HG03139 (cell line): ENCODE measurements around the gene HIVEP3.
"Not testable (repeated sequence)": the region's sequence is repeated elsewhere in the genome, so short reads cannot be mapped to it uniquely, and the experiment has no call there.

ENCODE experiments used
- ATAC-seq: cut with Tn5 transposase; IDR thresholded peaks from one replicate; pipeline ENCODE4 v1.9.1; 2021; ENCODE audit not compliant: unreplicated experiment

HIVEP3 gene

DNA sequence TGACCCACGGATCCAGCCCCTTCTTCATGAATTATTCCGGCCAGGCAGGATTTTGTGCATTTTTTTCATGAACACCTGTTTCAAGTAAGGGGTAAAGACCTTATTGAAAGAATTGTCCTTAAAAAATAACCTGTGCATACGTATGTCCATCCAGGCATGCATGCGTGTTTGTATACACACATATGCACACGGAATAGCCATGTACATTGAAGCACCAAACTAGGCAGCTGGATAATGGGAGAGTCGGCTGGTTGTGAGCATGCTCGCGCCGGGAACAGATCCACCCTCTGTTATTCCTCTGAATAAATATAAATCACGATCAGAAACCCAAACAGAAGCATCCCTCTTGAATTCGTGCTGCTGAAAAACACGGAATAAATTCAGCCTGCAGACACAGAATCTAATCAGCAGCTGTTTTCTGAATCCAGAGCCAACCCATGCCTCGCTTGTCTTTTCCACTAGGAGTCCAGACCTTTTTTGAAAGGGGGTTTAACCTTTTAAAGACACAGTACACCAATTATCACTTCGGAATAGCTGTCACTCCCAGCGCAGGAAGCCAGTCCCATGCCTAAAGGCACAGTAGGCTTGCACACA lies at the start of gene HIVEP3:
HIVEP3 (minus strand) TSS at position 473 of the 594 bp plus-strand sequence.
- no peak for ATAC-seq

- no peak for ATAC-seq
Observed at GRCh38 chr1:41964400-41964799, 45.7 kb upstream of the HIVEP3 start.

DNA sequence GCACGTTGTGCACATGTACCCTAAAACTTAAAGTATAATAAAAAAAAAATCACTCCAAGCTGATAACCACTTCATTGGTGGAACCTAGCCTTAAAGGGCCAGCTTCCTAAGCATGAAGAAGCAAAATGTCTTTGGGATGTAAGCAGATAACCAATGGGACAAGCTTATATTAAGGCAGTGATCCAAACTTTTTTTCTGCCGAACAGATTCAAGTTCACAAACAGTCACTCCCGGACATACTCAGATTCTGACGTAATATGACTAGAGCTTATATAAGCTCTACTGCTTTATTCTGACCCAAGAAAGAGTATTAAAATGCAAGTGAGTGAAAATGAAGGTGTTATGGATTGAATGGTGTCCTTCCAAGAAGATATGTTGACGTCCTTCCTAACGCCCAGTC lies 44.9 kb upstream of the HIVEP3 start:
- ATAC-seq: no peak

- ATAC-seq: no peak
Observed at GRCh38 chr1:41958015-41958673, 39.4 kb upstream of the HIVEP3 start.

DNA sequence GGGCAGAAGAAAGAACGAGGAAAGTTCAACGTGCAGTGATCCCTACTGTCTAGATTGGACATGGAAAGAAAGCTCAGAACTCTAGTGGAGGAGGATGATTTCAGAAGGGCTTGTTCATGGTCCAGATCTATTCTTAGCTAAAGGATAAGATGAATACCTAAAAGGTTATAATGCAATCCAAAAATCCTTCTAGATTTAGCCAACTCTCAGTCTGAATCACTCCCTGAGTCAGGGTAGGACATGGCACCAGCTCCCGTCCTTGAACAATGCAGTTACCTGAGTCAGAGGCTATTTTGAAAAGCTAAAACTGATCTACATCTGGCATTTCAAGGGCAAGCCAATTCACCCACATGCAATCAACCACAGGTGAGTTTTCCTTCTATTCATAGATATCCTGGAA lies 38.8 kb upstream of the HIVEP3 start:
- ATAC-seq: no peak

DNA sequence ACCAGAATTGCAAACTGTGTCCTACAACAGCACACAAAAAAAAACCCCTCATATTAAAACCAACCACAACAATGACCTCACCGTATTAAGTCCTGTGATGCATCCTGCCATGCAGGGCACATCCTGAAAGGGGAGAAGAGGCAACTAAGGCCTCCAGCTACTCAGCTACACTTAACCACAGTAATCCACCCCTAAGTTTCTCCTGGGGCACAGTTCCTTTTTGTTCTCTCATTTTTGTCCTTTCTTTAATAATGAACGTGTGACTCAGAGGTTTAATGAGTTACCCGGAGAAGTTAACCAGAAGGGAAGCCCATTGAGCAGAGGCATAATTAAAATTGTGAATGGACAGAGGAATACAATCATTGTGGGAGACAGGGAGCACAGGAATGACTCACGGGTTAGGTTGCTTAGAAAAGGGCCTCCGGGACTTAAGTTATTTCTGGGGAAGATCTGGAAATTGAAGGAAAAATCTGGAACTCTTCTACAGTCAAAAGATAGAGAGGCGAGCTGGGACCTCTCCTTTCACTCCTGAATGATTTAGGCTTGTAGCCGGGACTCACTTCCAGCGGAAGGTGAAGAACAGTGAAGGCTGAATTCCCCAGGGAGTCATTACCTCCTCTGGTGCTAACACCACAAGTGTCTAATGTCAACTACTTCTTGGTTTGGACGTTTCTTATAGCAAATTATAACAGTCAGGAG lies 36.9 kb upstream of the HIVEP3 start:
- peak; percentile 73 for ATAC-seq

- ATAC-seq: no peak
Observed at GRCh38 chr1:41954533-41954944, 35.8 kb upstream of the HIVEP3 start.

DNA sequence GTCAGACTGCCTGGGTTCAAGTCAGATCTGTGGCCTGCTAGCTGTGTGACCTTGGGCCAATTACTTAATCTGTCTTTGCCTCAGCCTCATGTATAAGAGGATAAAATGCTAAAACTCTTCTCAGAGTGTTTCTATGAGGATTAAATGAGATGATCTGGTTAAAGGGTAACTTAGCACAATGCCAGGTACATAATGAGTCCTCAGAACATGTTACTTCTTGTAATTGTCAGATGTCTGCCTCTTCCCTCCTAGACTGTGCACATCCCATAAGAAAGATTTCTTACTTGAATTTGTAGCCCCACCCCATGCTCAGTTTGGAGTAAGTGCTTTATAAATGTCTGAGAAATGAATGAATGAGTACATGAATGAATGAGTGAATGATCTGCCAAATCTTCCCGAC lies 34.6 kb upstream of the HIVEP3 start:
- ATAC-seq: no peak

- no peak for ATAC-seq
Observed at GRCh38 chr1:41952208-41952607, 33.5 kb upstream of the HIVEP3 start.

DNA sequence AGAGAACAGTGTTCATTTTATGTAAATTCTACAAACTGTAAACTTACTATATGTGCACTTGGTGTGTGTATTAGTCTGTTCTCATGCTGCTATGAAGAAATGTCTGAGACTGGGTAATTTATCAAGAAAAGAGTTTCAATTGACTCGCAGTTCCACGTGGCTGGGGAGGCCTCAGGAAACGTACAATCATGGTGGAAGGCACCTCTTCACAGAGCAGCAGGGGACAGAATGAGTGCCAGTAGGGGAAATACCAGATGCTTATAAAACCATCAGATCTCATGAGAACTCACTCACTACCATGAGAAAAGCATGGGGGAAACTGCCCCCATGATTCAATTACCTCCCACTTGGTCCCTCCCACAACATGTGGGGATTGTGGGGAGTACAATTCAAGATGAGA lies 32.8 kb upstream of the HIVEP3 start:
- not testable (repeated sequence) for ATAC-seq

- ATAC-seq: no peak
Observed at GRCh38 chr1:41950820-41951219, 32.1 kb upstream of the HIVEP3 start.

DNA sequence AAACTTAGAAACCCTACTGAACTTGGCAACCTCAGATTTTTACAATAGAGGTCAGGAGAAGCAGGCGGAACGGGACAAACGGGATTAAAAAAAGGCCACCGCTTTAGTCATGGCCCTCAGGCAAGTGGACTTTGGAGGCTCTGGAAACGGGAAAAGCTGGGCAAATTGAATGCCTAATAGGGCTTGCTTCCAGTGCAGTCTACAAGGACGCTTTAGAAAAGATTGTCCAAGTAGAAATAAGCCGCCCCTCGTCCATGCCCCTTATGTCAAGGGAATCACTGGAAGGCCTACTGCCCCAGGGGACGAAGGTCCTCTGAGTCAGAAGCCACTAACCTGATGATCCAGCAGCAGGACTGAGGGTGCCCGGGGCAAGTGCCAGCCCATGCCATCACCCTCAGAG lies 27.2 kb upstream of the HIVEP3 start:
- not testable (repeated sequence) for ATAC-seq

DNA sequence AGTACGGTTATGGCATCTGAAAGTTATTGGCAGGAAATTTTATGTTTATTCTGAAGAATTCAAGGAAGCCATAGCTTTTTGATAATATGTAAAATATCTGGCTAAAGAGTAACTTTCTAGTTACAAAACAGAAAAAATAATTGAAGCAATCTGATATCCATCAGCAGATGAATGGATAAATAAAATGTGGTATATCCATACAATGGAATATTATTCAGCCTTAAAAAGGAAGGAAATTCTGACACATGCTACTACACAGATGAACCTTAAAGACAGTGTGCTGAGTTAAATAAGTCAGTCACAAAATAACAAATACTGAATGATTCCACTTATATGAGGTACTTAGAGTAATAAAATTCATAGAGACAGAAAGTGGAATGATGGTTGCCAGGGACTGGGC lies 25.0 kb upstream of the HIVEP3 start:
- ATAC-seq: no peak

GRCh38 chr1:41942278-41942677 lies 23.6 kb upstream of the HIVEP3 start:
- no peak for ATAC-seq

DNA sequence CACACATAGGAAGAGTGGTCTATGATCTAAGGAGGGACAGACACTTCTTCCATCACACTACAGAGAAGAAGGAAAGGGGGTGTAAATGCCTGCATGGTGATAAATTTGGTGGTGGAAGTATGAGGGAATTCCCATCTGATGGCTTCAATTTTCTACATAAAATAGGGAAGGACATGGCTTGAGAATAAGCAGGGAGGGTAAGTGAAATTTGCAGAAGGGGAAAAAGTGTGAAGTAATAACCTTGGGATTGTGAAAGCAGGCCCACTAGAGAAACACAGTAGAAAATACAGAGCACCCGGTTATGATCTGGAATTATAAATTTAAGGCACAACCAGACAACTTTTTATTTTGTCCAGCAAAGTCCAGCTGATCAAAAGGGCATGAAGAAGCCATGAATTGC lies 22.7 kb upstream of the HIVEP3 start:
- ATAC-seq: no peak

DNA sequence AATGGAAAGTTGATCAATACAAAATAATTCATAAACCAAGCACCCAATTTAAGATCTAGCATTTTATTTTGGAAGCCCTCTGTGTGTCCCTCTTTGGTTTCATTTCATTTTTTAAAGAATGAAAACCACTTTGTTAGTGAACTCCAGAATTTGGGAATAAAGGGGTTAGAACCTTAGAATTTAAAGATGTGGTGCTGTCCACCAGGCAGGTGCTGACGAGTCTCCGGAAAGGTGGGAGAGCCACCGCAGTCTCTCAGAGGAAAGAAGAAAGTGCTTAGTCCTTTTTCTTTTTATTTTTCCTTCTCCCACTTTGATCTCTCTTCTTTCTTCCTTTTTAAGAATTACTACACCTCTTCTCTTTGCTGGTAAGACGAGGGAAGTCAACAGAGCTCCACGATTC lies 20.5 kb upstream of the HIVEP3 start:
- ATAC-seq: no peak

GRCh38 chr1:41936107-41936506 lies 17.4 kb upstream of the HIVEP3 start:
- no peak for ATAC-seq

- no peak for ATAC-seq
Observed at GRCh38 chr1:41935226-41935625, 16.5 kb upstream of the HIVEP3 start.

DNA sequence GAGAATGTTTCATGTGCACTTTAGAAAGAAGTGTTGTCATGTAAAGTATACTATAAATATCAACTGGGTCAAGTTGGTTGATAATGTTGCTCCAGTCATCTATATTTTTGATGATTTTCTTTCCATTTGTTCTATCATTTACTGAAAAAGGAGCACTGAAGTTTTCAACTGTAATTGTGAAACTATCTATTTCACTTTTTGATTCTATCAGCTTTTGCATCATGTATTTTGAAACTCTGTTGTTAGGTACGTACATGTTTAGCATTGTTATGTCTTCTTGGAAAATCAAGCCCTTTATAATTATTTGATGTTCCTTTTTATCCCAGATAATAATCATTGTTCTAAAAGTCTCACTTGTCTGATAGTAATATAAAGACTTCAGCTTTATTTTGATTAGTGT lies 14.4 kb upstream of the HIVEP3 start:
- no peak for ATAC-seq

- no peak for ATAC-seq
Observed at GRCh38 chr1:41931578-41931977, 12.9 kb upstream of the HIVEP3 start.

DNA sequence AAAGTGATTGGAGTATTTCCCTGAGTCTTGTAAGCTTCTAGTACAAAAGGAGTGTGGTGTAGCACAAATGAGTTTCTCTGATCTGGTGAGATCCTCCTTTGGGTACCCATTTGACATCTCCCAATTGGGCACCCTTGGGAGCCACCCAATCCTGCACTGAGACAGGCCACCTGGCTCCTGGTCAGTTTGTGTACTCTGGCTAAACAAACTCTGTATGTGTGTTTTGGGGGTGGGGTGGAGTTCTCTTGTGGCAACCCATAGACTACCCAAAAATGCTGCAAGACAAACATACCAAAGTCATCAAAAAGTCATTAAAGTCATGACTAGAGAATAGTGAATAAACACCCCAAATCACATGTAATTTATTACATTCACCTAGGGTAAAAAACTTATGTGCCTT lies 8.4 kb upstream of the HIVEP3 start:
- no peak for ATAC-seq

GRCh38 chr1:41925712-41926111 lies 7.0 kb upstream of the HIVEP3 start:
- ATAC-seq: no peak
